Stimulated activated naive B cell treated with anti-CD40 and anti-IgM and Interleukin-4, amounts not matched to agents 10 μg/mL and 1 μg/mL and 100 μg/mL, for 72 hours (primary cell): ENCODE data around the gene IPCEF1.

Source experiments
- ATAC-seq, 2 donors: fragments of 150-1000 bp; cut with Tn5 transposase; replicated peaks; 2 replicates each; pipeline ENCODE4 v1.10.0; 2021; ENCODE audit warnings: moderate library complexity in 1 of 2
- DNase-seq: peaks from one replicate; pipeline ENCODE4 v3.0.0; 2021
- H3K27ac Mint-ChIP-seq: one replicate; pipeline ENCODE4 v1.8.0; 2022; ENCODE audit warnings: mild to moderate bottlenecking, mixed read lengths
- H3K27me3 Mint-ChIP-seq, 2 donors: one replicate each; pipeline ENCODE4 v1.8.0; 2022; ENCODE audit warnings: mixed read lengths in 2 of 2
- H3K36me3 Mint-ChIP-seq, 2 donors: one replicate each; pipeline ENCODE4 v1.8.0; 2022; ENCODE audit warnings: mixed read lengths in 2 of 2, mild to moderate bottlenecking in 1 of 2
- H3K4me1 Mint-ChIP-seq, 2 donors: one replicate each; pipeline ENCODE4 v1.8.0; 2022; ENCODE audit warnings: mixed read lengths in 2 of 2, mild to moderate bottlenecking in 1 of 2
- H3K4me3 Mint-ChIP-seq, 2 donors: one replicate each; pipeline ENCODE4 v1.8.0; 2022; ENCODE audit warnings: mild to moderate bottlenecking in 2 of 2, mixed read lengths in 2 of 2, moderate library complexity in 1 of 2
- H3K9me3 Mint-ChIP-seq, 2 donors: one replicate each; pipeline ENCODE4 v1.8.0; 2022; ENCODE audit warnings: mixed read lengths in 2 of 2, mild to moderate bottlenecking in 1 of 2

The IPCEF1 gene

GRCh38 chr6:154359679-154360078 is 3.1 kb upstream of the IPCEF1 start:
- DNase-seq = no peak
- no peak overlapping the region for H3K4me3 Mint-ChIP-seq
- peaks cover 0 to 4% of the 10 kb centered on the region in 2 donors for H3K36me3 Mint-ChIP-seq
- peaks cover 16 to 36% of the 10 kb centered on the region in 2 donors for H3K4me1 Mint-ChIP-seq
- H3K27me3 Mint-ChIP-seq = peaks cover 14 to 16% of the 10 kb centered on the region in 2 donors
- H3K27ac Mint-ChIP-seq = no peak overlapping the region
- ATAC-seq = no peak
- peaks cover under 1% of the 10 kb centered on the region in 2 donors for H3K9me3 Mint-ChIP-seq

DNA sequence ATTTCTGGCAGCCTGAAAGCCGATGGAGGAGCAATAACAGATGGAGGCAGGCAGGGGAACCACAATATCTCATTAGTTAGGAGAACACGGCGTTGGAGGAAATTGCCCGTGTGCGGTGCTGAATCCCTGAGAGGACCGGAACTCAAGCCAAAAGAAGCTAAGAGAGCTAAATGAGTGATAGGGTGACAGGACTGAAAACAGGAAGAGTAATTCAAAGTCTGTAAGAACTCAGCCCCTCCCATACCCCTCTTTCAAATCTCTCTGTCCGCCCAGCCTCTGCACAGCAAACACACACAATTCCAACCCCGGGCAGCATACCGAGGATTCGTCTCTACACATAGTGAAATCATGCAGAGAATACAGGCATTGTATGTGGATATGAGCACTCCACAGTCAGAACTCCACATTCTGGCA is 2.6 kb upstream of the IPCEF1 start:
- Mint-ChIP-seq H3K9me3 (peaks cover 4 to 6% of the 10 kb centered on the region in 2 donors), H3K4me1 (peaks cover 22 to 41% of the 10 kb centered on the region in 2 donors), H3K4me3 (no peak overlapping the region), H3K27ac (no peak overlapping the region), H3K36me3 (peaks cover 1 to 8% of the 10 kb centered on the region in 2 donors), H3K27me3 (peaks cover 16 to 19% of the 10 kb centered on the region in 2 donors)
- DNase-seq (no peak), ATAC-seq (no peak)

- peaks cover 1 to 10% of the 10 kb centered on the region in 2 donors for H3K36me3 Mint-ChIP-seq
- peaks cover 6 to 8% of the 10 kb centered on the region in 2 donors for H3K9me3 Mint-ChIP-seq
- DNase-seq (no peak), ATAC-seq (no peak)
- H3K27me3 Mint-ChIP-seq = peaks cover 16 to 17% of the 10 kb centered on the region in 2 donors
- H3K4me3 Mint-ChIP-seq = no peak overlapping the region
- H3K4me1 Mint-ChIP-seq = peaks cover 24 to 48% of the 10 kb centered on the region in 2 donors
- H3K27ac Mint-ChIP-seq = no peak overlapping the region
Observed at GRCh38 chr6:154358019-154358545, 1.5 kb upstream of the IPCEF1 start.

DNA sequence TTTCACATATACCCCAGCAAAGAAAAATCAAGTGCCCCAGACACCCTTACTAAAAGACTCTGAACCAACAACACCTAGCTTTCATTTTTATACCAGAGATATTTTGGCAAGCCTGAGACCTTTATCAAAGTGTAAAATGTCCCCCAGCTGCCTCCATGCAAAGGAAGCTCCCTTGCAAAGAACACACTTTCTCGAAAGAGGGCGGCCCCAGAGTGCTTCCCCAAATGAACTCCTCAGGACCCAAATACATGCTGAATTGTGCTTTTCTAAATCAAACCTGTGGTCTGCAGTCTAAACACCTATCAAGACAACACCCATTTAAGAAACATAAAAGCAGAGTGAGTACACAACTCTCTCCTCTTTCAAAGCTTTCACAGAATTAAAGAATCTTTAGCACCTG is 490 bp downstream of the IPCEF1 start:
- Mint-ChIP-seq H3K4me3 (peak overlapping the region; percentile 34 to 35), H3K27ac (no peak overlapping the region), H3K4me1 (peaks cover 29 to 64% of the 10 kb centered on the region in 2 donors), H3K9me3 (peaks cover 6 to 8% of the 10 kb centered on the region in 2 donors), H3K27me3 (peaks cover 21 to 24% of the 10 kb centered on the region in 2 donors), H3K36me3 (peaks cover 1 to 10% of the 10 kb centered on the region in 2 donors)
- no peak for ATAC-seq
- no peak for DNase-seq

DNA sequence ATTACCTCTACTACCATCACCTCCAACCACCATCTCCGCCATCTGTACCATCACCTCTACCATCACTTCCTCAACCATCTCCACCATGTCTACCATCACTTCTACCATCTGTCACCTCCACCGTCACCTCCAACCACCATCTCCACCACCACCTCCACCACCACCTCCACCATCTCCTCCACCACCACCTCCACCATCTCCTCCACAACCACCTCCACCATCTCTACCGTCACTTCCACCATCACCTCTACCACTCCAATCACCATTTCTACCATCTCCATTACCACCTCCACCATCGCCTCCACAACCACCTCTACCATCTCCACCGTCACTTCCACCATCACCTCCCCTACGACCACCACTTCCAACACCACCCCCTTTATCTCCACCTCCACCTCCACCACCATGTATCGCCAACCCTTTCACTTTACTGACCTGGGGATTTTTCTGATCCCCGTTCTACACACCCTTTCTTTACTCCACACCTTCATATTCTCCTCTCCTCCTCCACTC is 2.3 kb downstream of the IPCEF1 start:
- no peak for DNase-seq
- no peak for ATAC-seq
- H3K4me1 Mint-ChIP-seq = peaks cover 29 to 60% of the 10 kb centered on the region in 2 donors
- peaks cover 1 to 10% of the 10 kb centered on the region in 2 donors for H3K36me3 Mint-ChIP-seq
- H3K4me3 Mint-ChIP-seq = peak overlapping the region; percentile 8 to 33
- peaks cover 6 to 8% of the 10 kb centered on the region in 2 donors for H3K9me3 Mint-ChIP-seq
- H3K27ac Mint-ChIP-seq = peak overlapping the region; percentile 11
- peaks cover 12 to 24% of the 10 kb centered on the region in 2 donors for H3K27me3 Mint-ChIP-seq

DNA sequence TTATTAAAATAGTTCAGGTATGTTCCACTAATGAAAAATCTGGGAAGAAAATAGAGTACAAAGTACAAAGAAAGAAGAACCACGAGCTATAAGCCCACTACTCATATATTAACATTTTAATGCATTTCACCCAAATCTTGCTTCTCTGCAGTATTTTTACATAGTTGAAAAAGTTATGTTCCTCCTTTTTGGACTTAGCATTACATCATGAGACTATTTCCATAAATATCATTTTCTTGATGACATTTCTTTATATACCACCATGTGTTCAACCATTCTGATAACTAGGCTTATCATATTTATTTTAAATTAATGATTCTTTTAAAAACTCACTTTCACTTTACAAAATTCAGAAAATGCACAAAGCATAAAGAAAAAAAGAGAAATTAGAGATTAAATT is 3.0 kb downstream of the IPCEF1 start:
- Mint-ChIP-seq H3K9me3 (peaks cover 6 to 8% of the 10 kb centered on the region in 2 donors), H3K4me1 (peaks cover 25 to 53% of the 10 kb centered on the region in 2 donors), H3K27ac (no peak overlapping the region), H3K4me3 (no peak overlapping the region), H3K27me3 (peaks cover 9 to 18% of the 10 kb centered on the region in 2 donors), H3K36me3 (peaks cover 1 to 10% of the 10 kb centered on the region in 2 donors)
- DNase-seq (no peak), ATAC-seq (no peak)

GRCh38 chr6:154352898-154353585 is 3.6 kb downstream of the IPCEF1 start:
- Mint-ChIP-seq H3K27ac (no peak overlapping the region), H3K4me3 (peak overlapping the region in 1 of 2 donors; percentile 14), H3K27me3 (peaks cover 5 to 22% of the 10 kb centered on the region in 2 donors), H3K4me1 (peaks cover 25 to 52% of the 10 kb centered on the region in 2 donors), H3K36me3 (peaks cover 1 to 10% of the 10 kb centered on the region in 2 donors), H3K9me3 (peaks cover 6 to 8% of the 10 kb centered on the region in 2 donors)
- DNase-seq (peak; percentile 75), ATAC-seq (peak; percentile 76 to 81)

- Mint-ChIP-seq H3K4me3 (no peak overlapping the region), H3K27ac (no peak overlapping the region), H3K27me3 (peaks cover 9 to 25% of the 10 kb centered on the region in 2 donors), H3K36me3 (peaks cover 1 to 13% of the 10 kb centered on the region in 2 donors), H3K9me3 (peaks cover 11 to 19% of the 10 kb centered on the region in 2 donors), H3K4me1 (peaks cover 16 to 33% of the 10 kb centered on the region in 2 donors)
- no peak for ATAC-seq
- DNase-seq = no peak
Observed at GRCh38 chr6:154350293-154350692, 6.3 kb downstream of the IPCEF1 start.

DNA sequence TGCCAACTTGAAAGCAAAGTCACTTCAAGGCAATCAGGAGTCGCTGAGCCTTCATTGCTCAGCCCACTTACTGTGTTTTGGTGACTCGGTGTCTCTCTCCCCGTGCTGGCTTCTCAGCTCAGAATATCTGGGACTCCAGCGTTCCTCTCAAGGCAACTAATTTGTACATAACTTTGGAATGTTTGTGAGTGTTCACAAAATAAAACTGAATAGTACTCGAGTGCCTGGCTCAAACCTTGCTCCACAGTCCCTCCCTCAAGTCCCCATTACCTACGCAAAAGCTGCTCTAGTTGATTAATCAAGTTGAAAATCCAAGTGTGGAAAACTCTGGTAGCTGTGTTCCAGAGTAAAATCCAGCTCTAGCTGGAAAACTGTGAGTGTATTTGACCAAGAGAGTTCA is 8.6 kb downstream of the IPCEF1 start:
- peaks cover 5 to 15% of the 10 kb centered on the region in 2 donors for H3K4me1 Mint-ChIP-seq
- H3K27ac Mint-ChIP-seq = no peak overlapping the region
- H3K36me3 Mint-ChIP-seq = peaks cover 0 to 3% of the 10 kb centered on the region in 2 donors
- peaks cover 23 to 26% of the 10 kb centered on the region in 2 donors for H3K27me3 Mint-ChIP-seq
- no peak overlapping the region for H3K4me3 Mint-ChIP-seq
- ATAC-seq = no peak
- DNase-seq = no peak
- peaks cover 9 to 19% of the 10 kb centered on the region in 2 donors for H3K9me3 Mint-ChIP-seq

DNA sequence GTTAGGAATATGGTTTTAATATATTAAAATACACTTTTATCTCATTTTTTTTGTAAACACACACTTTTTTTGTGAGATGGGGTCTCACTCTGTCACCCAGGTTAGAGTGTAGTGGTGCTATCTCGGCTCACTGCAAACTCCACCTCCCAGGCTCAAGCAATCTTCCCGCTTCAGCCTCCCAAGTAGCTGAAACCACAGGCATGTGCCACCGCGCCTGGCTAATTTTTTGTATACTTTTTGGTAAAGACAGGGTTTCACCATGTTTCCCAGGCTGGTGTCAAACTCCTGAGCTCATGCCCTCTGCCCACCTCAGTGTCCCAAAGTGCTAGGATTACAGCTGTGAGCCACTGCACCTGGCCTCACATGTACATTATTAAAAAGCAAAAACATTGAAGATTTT is 10.8 kb downstream of the IPCEF1 start:
- Mint-ChIP-seq H3K36me3 (peaks cover 0 to 3% of the 10 kb centered on the region in 2 donors), H3K4me3 (no peak overlapping the region), H3K27me3 (peaks cover 24 to 25% of the 10 kb centered on the region in 2 donors), H3K9me3 (peaks cover 9 to 19% of the 10 kb centered on the region in 2 donors), H3K4me1 (no peaks in the 10 kb centered on the region), H3K27ac (no peak overlapping the region)
- no peak for ATAC-seq
- no peak for DNase-seq

- peaks cover 0 to 3% of the 10 kb centered on the region in 2 donors for H3K36me3 Mint-ChIP-seq
- ATAC-seq = peak in 1 of 2 donors; percentile 46
- no peak for DNase-seq
- H3K9me3 Mint-ChIP-seq = peaks cover 9 to 19% of the 10 kb centered on the region in 2 donors
- no peak overlapping the region for H3K4me3 Mint-ChIP-seq
- no peaks in the 10 kb centered on the region for H3K4me1 Mint-ChIP-seq
- H3K27ac Mint-ChIP-seq = no peak overlapping the region
- H3K27me3 Mint-ChIP-seq = peaks cover 24 to 25% of the 10 kb centered on the region in 2 donors
Observed at GRCh38 chr6:154343473-154344308, 12.9 kb downstream of the IPCEF1 start.

DNA sequence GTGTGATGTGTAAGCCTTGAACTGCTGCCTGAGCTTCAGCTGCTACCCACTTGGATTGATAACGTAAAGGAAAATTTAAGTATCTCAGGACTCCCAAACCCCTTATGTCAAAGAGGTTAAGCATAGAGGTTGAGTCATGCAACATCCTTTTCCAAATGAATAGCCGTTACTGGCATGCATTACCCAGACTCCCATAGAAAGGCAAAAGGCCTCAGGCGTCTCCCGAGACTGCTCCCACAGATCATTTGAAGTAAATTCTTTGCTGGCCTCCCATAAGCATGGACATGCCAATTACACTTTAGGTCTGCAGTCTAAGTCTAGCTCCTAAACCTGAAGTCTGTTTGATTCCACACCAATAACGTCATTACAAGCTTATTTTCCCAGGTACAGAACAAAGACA is 14.7 kb downstream of the IPCEF1 start:
- Mint-ChIP-seq H3K9me3 (peaks cover 9 to 18% of the 10 kb centered on the region in 2 donors), H3K4me3 (no peak overlapping the region), H3K27ac (no peak overlapping the region), H3K27me3 (peaks cover 18 to 24% of the 10 kb centered on the region in 2 donors), H3K36me3 (peaks cover 0 to 1% of the 10 kb centered on the region in 2 donors), H3K4me1 (no peaks in the 10 kb centered on the region)
- DNase-seq (no peak), ATAC-seq (no peak)

GRCh38 chr6:154341336-154341735 is 15.3 kb downstream of the IPCEF1 start:
- Mint-ChIP-seq H3K9me3 (peaks cover 6 to 13% of the 10 kb centered on the region in 2 donors), H3K27me3 (peaks cover 20 to 27% of the 10 kb centered on the region in 2 donors), H3K4me1 (no peaks in the 10 kb centered on the region), H3K36me3 (no peaks in the 10 kb centered on the region), H3K27ac (no peak overlapping the region), H3K4me3 (no peak overlapping the region)
- no peak for DNase-seq
- no peak for ATAC-seq
